PFSK-1 (cell line): ENCODE measurements around the gene ENTPD7. TPM values are rescaled to one million over a fixed set of nuclear protein-coding genes. Genes with fewer than 3 reads are reported as not detected.

Experiments
- FOXP2 ChIP-seq: optimal IDR thresholded peaks from 2 replicates; pipeline ENCODE3; 2011; ENCODE audit warnings: borderline replicate concordance, control low read depth, inconsistent platforms; ENCODE audit not compliant: insufficient read depth; ENCODE audit errors: extremely low read length, extremely low read depth
- POLR2AphosphoS5 ChIP-seq: IDR thresholded peaks from 2 replicates; pipeline ENCODE4 v1.6.1; 2012; ENCODE audit warnings: low read depth, mild to moderate bottlenecking, control low read depth, low read length, moderate library complexity
- SIN3A ChIP-seq: IDR thresholded peaks from 2 replicates; pipeline ENCODE4 v1.6.1; 2012; ENCODE audit warnings: mild to moderate bottlenecking, low read length, moderate library complexity, borderline replicate concordance; ENCODE audit not compliant: insufficient read depth
- TAF1 ChIP-seq: IDR thresholded peaks from 2 replicates; pipeline ENCODE4 v1.6.1; 2012; ENCODE audit warnings: low read length, control low read depth, borderline replicate concordance; ENCODE audit not compliant: insufficient read depth
- polyA plus RNA-seq: library from polyadenylated mRNA; unstranded; fragments of >200 nt; gene quantifications from one replicate; pipeline ENCODE4 v1.2.1, GENCODE V29; 2012; ENCODE audit warnings: low read depth, missing spikeins; ENCODE audit not compliant: insufficient read length
- TF ChIP-seq, protein P1 (sequence below), 2 experiments: IDR thresholded peaks; 2 replicates each; pipeline versions ENCODE4 v1.6.1 to v1.8.0; 2011 to 2012; ENCODE audit warnings: low read depth in 2 of 2, low read length in 2 of 2, control low read depth in 1 of 2, inconsistent platforms in 1 of 2, mild to moderate bottlenecking in 1 of 2, moderate library complexity in 1 of 2; ENCODE audit not compliant: insufficient read depth in 1 of 2

Gene ENTPD7, protein sequence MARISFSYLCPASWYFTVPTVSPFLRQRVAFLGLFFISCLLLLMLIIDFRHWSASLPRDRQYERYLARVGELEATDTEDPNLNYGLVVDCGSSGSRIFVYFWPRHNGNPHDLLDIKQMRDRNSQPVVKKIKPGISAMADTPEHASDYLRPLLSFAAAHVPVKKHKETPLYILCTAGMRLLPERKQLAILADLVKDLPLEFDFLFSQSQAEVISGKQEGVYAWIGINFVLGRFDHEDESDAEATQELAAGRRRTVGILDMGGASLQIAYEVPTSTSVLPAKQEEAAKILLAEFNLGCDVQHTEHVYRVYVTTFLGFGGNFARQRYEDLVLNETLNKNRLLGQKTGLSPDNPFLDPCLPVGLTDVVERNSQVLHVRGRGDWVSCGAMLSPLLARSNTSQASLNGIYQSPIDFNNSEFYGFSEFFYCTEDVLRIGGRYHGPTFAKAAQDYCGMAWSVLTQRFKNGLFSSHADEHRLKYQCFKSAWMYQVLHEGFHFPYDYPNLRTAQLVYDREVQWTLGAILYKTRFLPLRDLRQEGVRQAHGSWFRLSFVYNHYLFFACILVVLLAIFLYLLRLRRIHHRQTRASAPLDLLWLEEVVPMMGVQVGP
- 3.4 TPM for polyA plus RNA-seq

- peak; percentile 57; the same call in 1 of the 2 replicates for TF ChIP-seq POLR2AphosphoS5
- peak; percentile 86; the same call in 1 of the 2 replicates for TF ChIP-seq SIN3A
- TF ChIP-seq, protein P1, sequence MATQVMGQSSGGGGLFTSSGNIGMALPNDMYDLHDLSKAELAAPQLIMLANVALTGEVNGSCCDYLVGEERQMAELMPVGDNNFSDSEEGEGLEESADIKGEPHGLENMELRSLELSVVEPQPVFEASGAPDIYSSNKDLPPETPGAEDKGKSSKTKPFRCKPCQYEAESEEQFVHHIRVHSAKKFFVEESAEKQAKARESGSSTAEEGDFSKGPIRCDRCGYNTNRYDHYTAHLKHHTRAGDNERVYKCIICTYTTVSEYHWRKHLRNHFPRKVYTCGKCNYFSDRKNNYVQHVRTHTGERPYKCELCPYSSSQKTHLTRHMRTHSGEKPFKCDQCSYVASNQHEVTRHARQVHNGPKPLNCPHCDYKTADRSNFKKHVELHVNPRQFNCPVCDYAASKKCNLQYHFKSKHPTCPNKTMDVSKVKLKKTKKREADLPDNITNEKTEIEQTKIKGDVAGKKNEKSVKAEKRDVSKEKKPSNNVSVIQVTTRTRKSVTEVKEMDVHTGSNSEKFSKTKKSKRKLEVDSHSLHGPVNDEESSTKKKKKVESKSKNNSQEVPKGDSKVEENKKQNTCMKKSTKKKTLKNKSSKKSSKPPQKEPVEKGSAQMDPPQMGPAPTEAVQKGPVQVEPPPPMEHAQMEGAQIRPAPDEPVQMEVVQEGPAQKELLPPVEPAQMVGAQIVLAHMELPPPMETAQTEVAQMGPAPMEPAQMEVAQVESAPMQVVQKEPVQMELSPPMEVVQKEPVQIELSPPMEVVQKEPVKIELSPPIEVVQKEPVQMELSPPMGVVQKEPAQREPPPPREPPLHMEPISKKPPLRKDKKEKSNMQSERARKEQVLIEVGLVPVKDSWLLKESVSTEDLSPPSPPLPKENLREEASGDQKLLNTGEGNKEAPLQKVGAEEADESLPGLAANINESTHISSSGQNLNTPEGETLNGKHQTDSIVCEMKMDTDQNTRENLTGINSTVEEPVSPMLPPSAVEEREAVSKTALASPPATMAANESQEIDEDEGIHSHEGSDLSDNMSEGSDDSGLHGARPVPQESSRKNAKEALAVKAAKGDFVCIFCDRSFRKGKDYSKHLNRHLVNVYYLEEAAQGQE (IDR thresholded peaks at IDR 0.05; ENCODE audit: insufficient read depth in 1 of 2, low read depth in 2 of 2, low read length in 2 of 2): no peak
- peak; percentile 48; the same call in 1 of the 2 replicates for TF ChIP-seq TAF1
- peak; percentile 74 for TF ChIP-seq FOXP2
Observed at GRCh38 chr10:99659031-99659867, at the start of gene ENTPD7. ENTPD7 (plus strand) TSS chr10:99659509; CDS start chr10:99659957, 448 bp downstream.

- TF ChIP-seq FOXP2 (no peak), SIN3A (no peak), POLR2AphosphoS5 (no peak), TAF1 (no peak)
- TF ChIP-seq, protein P1 (IDR thresholded peaks at IDR 0.05; ENCODE audit: insufficient read depth in 1 of 2, low read depth in 2 of 2, low read length in 2 of 2): no peak
Observed at GRCh38 chr10:99610221-99610620, 49.1 kb upstream of the ENTPD7 start.

GRCh38 chr10:99611326-99611725 is 48.0 kb upstream of the ENTPD7 start:
- TF ChIP-seq SIN3A (no peak), POLR2AphosphoS5 (no peak), FOXP2 (no peak), TAF1 (no peak)
- TF ChIP-seq, protein P1 (IDR thresholded peaks at IDR 0.05; ENCODE audit: insufficient read depth in 1 of 2, low read depth in 2 of 2, low read length in 2 of 2): no peak

DNA sequence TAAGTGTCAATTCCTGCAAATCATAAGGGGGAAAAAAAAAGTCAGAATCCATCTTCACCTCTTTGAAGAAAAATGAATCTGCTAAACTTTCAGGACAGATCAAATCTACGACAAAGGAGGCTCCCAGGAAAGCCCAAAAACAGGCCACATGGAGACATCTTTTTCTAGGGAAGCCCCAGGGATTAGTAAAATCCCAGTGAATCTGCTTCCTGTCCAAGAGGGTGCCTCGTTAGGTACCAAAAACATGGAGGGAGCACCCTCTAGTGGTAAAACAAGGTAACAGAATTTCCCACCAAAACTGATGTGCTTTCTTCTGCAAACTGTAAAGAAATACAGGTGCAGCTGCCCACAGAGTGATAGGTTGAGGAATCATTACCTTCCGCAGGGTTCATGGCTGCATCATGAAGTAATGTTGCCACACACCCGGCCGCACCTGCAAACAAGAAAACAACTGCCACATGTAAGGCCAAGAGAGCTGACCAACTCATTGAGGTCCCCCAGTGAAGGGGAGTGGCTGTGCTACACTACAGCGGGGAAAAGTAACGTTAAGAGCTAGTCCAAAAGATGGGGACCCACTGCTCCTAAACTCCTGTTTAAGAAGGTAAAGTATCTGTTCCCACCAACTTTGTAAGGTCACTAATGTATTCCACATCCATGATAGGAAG is 47.0 kb upstream of the ENTPD7 start:
- no peak for TF ChIP-seq SIN3A
- TF ChIP-seq, protein P1 (IDR thresholded peaks at IDR 0.05; ENCODE audit: insufficient read depth in 1 of 2, low read depth in 2 of 2, low read length in 2 of 2): no peak
- TF ChIP-seq TAF1: no peak
- TF ChIP-seq FOXP2: no peak
- TF ChIP-seq POLR2AphosphoS5: no peak
